ENCODE results near the gene MBTPS1. TPM values are rescaled to one million over a fixed set of nuclear protein-coding genes. Genes with fewer than 3 reads are reported as not detected.

The MBTPS1 gene
- total and polyA plus RNA-seq, 10 of the 15 experiments (the other 5 are each of a cell fraction or from before 2014, with no cell fraction given): 1.3 to 43.9 (median 35.2) TPM

- POLR2A ChIA-PET: no interaction called here
- no peaks in the 10 kb centered on the region for H3K36me3 ChIP-seq (ENCODE audit: control insufficient read depth in 2 of 2, insufficient read depth in 2 of 2, low read length in 1 of 2)
- H3K79me2 ChIP-seq (ENCODE audit: control insufficient read depth, insufficient read depth, low read length): no peaks in the 10 kb centered on the region
- intact Hi-C loops (cut with micrococcal nuclease; ENCODE audit: unreplicated experiment) (no loop called here), in situ Hi-C loops (cut with MboI) (no loop called here)
- WGBS (ENCODE audit: insufficient coverage, insufficient replicate concordance, low lambda C conversion rate, missing lambda C conversion rate): 14% methylated on average over 4 of the region's 4 CpGs
- no peak overlapping the region for H3K27ac ChIP-seq (ENCODE audit: control insufficient read depth, insufficient read depth)
- CTCF ChIA-PET: no interaction called here
- H3K9me3 ChIP-seq (replicated peaks; ENCODE audit: control insufficient read depth, insufficient read depth, low read length): no peaks in the 10 kb centered on the region
- no TSS peak for BruUV-seq (replicated peaks)
- no peak overlapping the region for H3K4me3 ChIP-seq
- no peaks in the 10 kb centered on the region for H3K4me1 ChIP-seq (ENCODE audit: control insufficient read depth, insufficient read depth, low read length)
- DNase-seq (ENCODE audit: low read depth, low spot score): no peak
- H4K20me1 ChIP-seq (ENCODE audit: control insufficient read depth, insufficient read depth): no peaks in the 10 kb centered on the region
- H3K9ac ChIP-seq (ENCODE audit: control insufficient read depth, insufficient read depth, low read length): no peak overlapping the region
- SMC1A ChIA-PET (ENCODE audit: uncharacterized antibody, unreplicated experiment): no interaction called here
- H3K27me3 ChIP-seq (replicated peaks in 1 of 2; ENCODE audit: control insufficient read depth in 2 of 2, insufficient read depth in 2 of 2, low read length in 1 of 2): no peaks in the 10 kb centered on the region; a peak in 3 of 4 replicates
- H2AFZ ChIP-seq (ENCODE audit: control insufficient read depth, low read depth, low read length): no peak overlapping the region
- ATAC-seq: no peak
- no peak overlapping the region for H3K4me2 ChIP-seq (ENCODE audit: control insufficient read depth, insufficient read depth)
- FAIRE-seq: no peak
- RAD21 ChIA-PET (ENCODE audit: unreplicated experiment): no interaction called here
- no peak for TF ChIP-seq SUZ12 (IDR thresholded peaks at IDR 0.05; ENCODE audit: unreplicated experiment)
- TF ChIP-seq PML (IDR thresholded peaks at IDR 0.05; ENCODE audit: low read length): no peak
- no peak for TF ChIP-seq HDGF (IDR thresholded peaks at IDR 0.05)
- no peak for TF ChIP-seq MEF2A (IDR thresholded peaks at IDR 0.05; ENCODE audit: insufficient read depth, low read depth, low read length)
- TF ChIP-seq ZBTB40 (IDR thresholded peaks at IDR 0.05; ENCODE audit: borderline replicate concordance): no peak
- no peak for TF ChIP-seq RCOR1 (conservative IDR thresholded peaks at IDR 0.05; ENCODE audit: low read depth, low read length)
- no peak for TF ChIP-seq ZNF207 (IDR thresholded peaks at IDR 0.05; ENCODE audit: borderline replicate concordance)
- TF ChIP-seq FOS (IDR thresholded peaks at IDR 0.05; ENCODE audit: borderline replicate concordance, extremely low read depth, insufficient read length): no peak
- TF ChIP-seq ZNF687 (IDR thresholded peaks at IDR 0.05): no peak
- TF ChIP-seq EED (IDR thresholded peaks at IDR 0.05; ENCODE audit: low read depth): no peak
- TF ChIP-seq TCF12 (IDR thresholded peaks at IDR 0.05; ENCODE audit: low read depth, low read length): no peak
- TF ChIP-seq ZNF217 (IDR thresholded peaks at IDR 0.05): no peak
- no peak for TF ChIP-seq NKRF (conservative IDR thresholded peaks at IDR 0.05)
Observed at GRCh38 chr16:84007520-84007919, 109.2 kb downstream of the MBTPS1 start.

All from GM12878 (cell line).